ENCODE measurements around the gene SGSH.
"Not testable (repeated sequence)": the region's sequence is repeated elsewhere in the genome, so short reads cannot be mapped to it uniquely, and the experiment has no call there.

The SGSH gene

DNA sequence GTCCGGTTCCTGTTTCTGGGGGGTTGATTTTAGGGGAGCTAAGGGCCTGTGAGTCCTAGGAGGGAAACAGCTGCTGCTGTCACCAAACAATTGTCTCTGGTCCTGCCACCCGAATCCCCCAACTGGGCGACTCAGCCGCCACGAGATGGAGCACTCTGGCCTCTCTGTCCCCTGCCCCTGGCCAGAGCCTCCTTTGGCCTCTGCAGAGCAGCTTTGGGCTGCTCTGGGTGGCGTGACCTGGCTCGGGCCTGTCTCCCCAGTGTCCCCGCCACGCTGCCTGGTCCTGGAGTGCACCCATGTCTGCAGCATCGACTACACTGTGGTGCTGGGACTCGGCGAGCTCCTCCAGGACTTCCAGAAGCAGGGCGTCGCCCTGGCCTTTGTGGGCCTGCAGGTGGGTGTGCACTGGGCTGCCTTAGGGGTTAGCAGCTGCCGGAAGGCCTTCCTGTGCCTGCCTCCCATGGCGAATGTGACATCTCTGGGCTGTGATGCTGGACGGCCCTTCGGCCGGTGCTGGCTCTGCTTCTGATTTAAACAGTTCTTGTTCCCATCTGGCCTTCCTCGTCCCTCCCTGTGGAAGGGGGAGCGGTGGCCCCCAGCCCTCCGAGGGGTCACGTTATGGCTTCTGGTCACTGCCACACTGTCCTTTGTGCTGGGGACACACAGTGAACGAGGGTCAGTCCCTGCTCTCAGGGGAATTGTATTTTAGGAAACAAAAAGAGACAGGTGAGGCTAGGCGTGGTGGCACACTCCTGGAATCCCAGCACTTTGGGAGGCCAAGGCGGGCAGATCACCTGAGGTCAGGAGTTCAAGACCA lies 29.0 kb upstream of the SGSH start:
- no peak overlapping the region for H3K9ac ChIP-seq (ENCODE audit: low read depth, low read length)
- no peaks in the 10 kb centered on the region for H3K27me3 ChIP-seq (ENCODE audit: control insufficient read depth, insufficient read depth, low read length)
- H3K4me3 ChIP-seq (ENCODE audit: low read depth, low read length): no peak overlapping the region
- H3K36me3 ChIP-seq (ENCODE audit: control insufficient read depth, insufficient read depth, low read length): peaks cover 16% of the 10 kb centered on the region
- H3K9me3 ChIP-seq (ENCODE audit: control insufficient read depth, insufficient read depth, low read length): no peaks in the 10 kb centered on the region
- H3K4me1 ChIP-seq (ENCODE audit: control insufficient read depth, insufficient read depth, low read length): no peaks in the 10 kb centered on the region

- Histone ChIP-seq H3K9ac (ENCODE audit: low read depth, low read length) (no peak overlapping the region), H3K4me1 (ENCODE audit: control insufficient read depth, insufficient read depth, low read length) (no peaks in the 10 kb centered on the region), H3K36me3 (ENCODE audit: control insufficient read depth, insufficient read depth, low read length) (peaks cover 16% of the 10 kb centered on the region), H3K4me3 (ENCODE audit: low read depth, low read length) (no peak overlapping the region), H3K27me3 (ENCODE audit: control insufficient read depth, insufficient read depth, low read length) (no peaks in the 10 kb centered on the region), H3K9me3 (ENCODE audit: control insufficient read depth, insufficient read depth, low read length) (no peaks in the 10 kb centered on the region)
Measured at GRCh38 chr17:80248001-80248893, 28.1 kb upstream of the SGSH start.

GRCh38 chr17:80247561-80247960 lies 27.4 kb upstream of the SGSH start:
- H3K9me3 ChIP-seq (ENCODE audit: control insufficient read depth, insufficient read depth, low read length): no peaks in the 10 kb centered on the region
- no peaks in the 10 kb centered on the region for H3K27me3 ChIP-seq (ENCODE audit: control insufficient read depth, insufficient read depth, low read length)
- no peak overlapping the region for H3K4me3 ChIP-seq (ENCODE audit: low read depth, low read length)
- H3K36me3 ChIP-seq (ENCODE audit: control insufficient read depth, insufficient read depth, low read length): peaks cover 17% of the 10 kb centered on the region
- H3K4me1 ChIP-seq (ENCODE audit: control insufficient read depth, insufficient read depth, low read length): no peaks in the 10 kb centered on the region
- no peak overlapping the region for H3K9ac ChIP-seq (ENCODE audit: low read depth, low read length)

DNA sequence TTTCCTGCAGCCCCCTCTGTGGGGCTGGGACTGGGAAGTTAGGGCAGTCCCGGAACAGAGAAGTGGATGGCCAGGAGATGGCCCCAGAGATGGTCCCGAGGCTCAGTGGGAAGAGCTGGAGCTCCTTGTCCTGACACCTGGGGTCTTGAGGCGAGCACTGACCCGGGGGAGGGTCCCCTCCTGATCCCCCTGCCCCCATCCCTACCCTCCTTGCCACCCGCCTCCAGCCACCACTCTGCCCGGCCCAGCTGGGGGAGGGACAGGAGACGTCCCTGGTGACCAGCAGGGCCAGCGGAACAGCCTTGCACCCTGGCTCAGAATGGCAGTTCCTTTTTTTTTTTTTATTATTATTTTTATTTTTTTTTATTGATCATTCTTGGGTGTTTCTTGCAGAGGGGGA lies 26.6 kb upstream of the SGSH start:
- no peaks in the 10 kb centered on the region for H3K4me1 ChIP-seq (ENCODE audit: control insufficient read depth, insufficient read depth, low read length)

GRCh38 chr17:80246266-80246681 lies 26.1 kb upstream of the SGSH start:
- Histone ChIP-seq H3K4me1 (ENCODE audit: control insufficient read depth, insufficient read depth, low read length) (no peaks in the 10 kb centered on the region), H3K9ac (ENCODE audit: low read depth, low read length) (no peak overlapping the region), H3K9me3 (ENCODE audit: control insufficient read depth, insufficient read depth, low read length) (no peaks in the 10 kb centered on the region), H3K4me3 (ENCODE audit: low read depth, low read length) (no peak overlapping the region), H3K27me3 (ENCODE audit: control insufficient read depth, insufficient read depth, low read length) (no peaks in the 10 kb centered on the region), H3K36me3 (ENCODE audit: control insufficient read depth, insufficient read depth, low read length) (peaks cover 21% of the 10 kb centered on the region)

More for the DNA sequence above, 26.6 kb upstream of the SGSH start:
- Histone ChIP-seq H3K9ac (ENCODE audit: low read depth, low read length) (no peak overlapping the region), H3K27me3 (ENCODE audit: control insufficient read depth, insufficient read depth, low read length) (no peaks in the 10 kb centered on the region), H3K4me3 (ENCODE audit: low read depth, low read length) (no peak overlapping the region), H3K36me3 (ENCODE audit: control insufficient read depth, insufficient read depth, low read length) (peaks cover 21% of the 10 kb centered on the region), H3K9me3 (ENCODE audit: control insufficient read depth, insufficient read depth, low read length) (no peaks in the 10 kb centered on the region)

DNA sequence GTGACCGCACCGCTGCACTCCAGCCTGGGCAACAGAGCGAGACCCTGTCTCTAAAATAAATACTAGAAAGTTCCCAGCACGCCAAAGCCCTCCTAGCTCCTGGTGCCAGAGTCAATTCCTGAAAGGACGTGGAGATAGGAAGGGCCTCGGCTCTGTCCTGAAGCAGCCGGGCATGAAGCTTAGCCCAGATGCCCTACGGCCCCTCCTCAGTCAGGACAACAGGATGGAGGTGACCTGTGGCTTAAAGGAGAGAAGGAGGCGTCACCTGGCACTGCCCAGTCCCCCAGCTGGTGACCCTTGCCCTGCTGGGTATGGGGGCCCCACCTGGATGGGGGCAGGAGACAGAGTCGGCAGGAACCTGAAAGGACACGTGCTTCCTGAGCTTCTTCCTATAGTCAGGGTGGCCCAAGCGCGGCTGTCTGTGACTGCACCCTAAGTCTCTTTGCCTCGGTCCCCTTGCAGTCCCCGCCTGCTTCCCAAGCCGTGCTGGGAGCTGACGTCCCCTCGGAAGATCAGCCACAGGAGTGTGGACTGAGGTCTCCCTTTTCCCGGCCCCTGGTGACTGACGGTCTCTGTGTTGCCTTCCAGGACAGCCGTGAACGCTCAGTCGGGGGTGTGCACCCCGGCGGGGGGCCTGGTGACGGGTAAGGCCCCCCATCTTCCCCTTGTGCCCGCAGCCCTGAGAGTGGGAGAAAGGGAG lies 25.6 kb upstream of the SGSH start:
- H3K9ac ChIP-seq (ENCODE audit: low read depth, low read length): no peak overlapping the region
- no peak overlapping the region for H3K4me3 ChIP-seq (ENCODE audit: low read depth, low read length)
- no peaks in the 10 kb centered on the region for H3K27me3 ChIP-seq (ENCODE audit: control insufficient read depth, insufficient read depth, low read length)
- H3K9me3 ChIP-seq (ENCODE audit: control insufficient read depth, insufficient read depth, low read length): no peaks in the 10 kb centered on the region
- no peaks in the 10 kb centered on the region for H3K4me1 ChIP-seq (ENCODE audit: control insufficient read depth, insufficient read depth, low read length)
- peaks cover 21% of the 10 kb centered on the region for H3K36me3 ChIP-seq (ENCODE audit: control insufficient read depth, insufficient read depth, low read length)

- no peaks in the 10 kb centered on the region for H3K9me3 ChIP-seq (ENCODE audit: control insufficient read depth, insufficient read depth, low read length)
- H3K4me1 ChIP-seq (ENCODE audit: control insufficient read depth, insufficient read depth, low read length): no peaks in the 10 kb centered on the region
- no peaks in the 10 kb centered on the region for H3K27me3 ChIP-seq (ENCODE audit: control insufficient read depth, insufficient read depth, low read length)
- H3K36me3 ChIP-seq (ENCODE audit: control insufficient read depth, insufficient read depth, low read length): peaks cover 21% of the 10 kb centered on the region
- no peak overlapping the region for H3K9ac ChIP-seq (ENCODE audit: low read depth, low read length)
- H3K4me3 ChIP-seq (ENCODE audit: low read depth, low read length): no peak overlapping the region
Measured at GRCh38 chr17:80244871-80245509, 24.9 kb upstream of the SGSH start.

- H3K4me3 ChIP-seq (ENCODE audit: low read depth, low read length); H3K27me3 ChIP-seq (ENCODE audit: control insufficient read depth, insufficient read depth, low read length): not testable (repeated sequence)
- peaks cover 21% of the 10 kb centered on the region for H3K36me3 ChIP-seq (ENCODE audit: control insufficient read depth, insufficient read depth, low read length)
Measured at GRCh38 chr17:80244448-80244847, 24.3 kb upstream of the SGSH start.

GRCh38 chr17:80243526-80244433 lies 23.6 kb upstream of the SGSH start:
- Histone ChIP-seq H3K9ac (ENCODE audit: low read depth, low read length) (no peak overlapping the region), H3K9me3 (ENCODE audit: control insufficient read depth, insufficient read depth, low read length) (no peaks in the 10 kb centered on the region), H3K4me1 (ENCODE audit: control insufficient read depth, insufficient read depth, low read length) (no peaks in the 10 kb centered on the region), H3K36me3 (ENCODE audit: control insufficient read depth, insufficient read depth, low read length) (peaks cover 16% of the 10 kb centered on the region), H3K27me3 (ENCODE audit: control insufficient read depth, insufficient read depth, low read length) (no peaks in the 10 kb centered on the region), H3K4me3 (ENCODE audit: low read depth, low read length) (no peak overlapping the region)

More at GRCh38 chr17:80244448-80244847, 24.3 kb upstream of the SGSH start:
- not testable (repeated sequence) for H3K4me1 ChIP-seq (ENCODE audit: control insufficient read depth, insufficient read depth, low read length); H3K9me3 ChIP-seq (ENCODE audit: control insufficient read depth, insufficient read depth, low read length); H3K9ac ChIP-seq (ENCODE audit: low read depth, low read length)

- Histone ChIP-seq H3K27me3 (ENCODE audit: control insufficient read depth, insufficient read depth, low read length) (no peaks in the 10 kb centered on the region), H3K36me3 (ENCODE audit: control insufficient read depth, insufficient read depth, low read length) (peaks cover 17% of the 10 kb centered on the region), H3K4me3 (ENCODE audit: low read depth, low read length) (no peak overlapping the region), H3K4me1 (ENCODE audit: control insufficient read depth, insufficient read depth, low read length) (no peaks in the 10 kb centered on the region), H3K9ac (ENCODE audit: low read depth, low read length) (no peak overlapping the region), H3K9me3 (ENCODE audit: control insufficient read depth, insufficient read depth, low read length) (no peaks in the 10 kb centered on the region)
Measured at GRCh38 chr17:80242505-80242904, 22.4 kb upstream of the SGSH start.

Data from iPS-15b (cell line).